B cell (primary cell): Measurements from ENCODE around the gene IL17RC. TPM values are rescaled to one million over a fixed set of nuclear protein-coding genes. Genes with fewer than 3 reads are reported as not detected.
A peak's percentile ranks its signal among the peaks of the same experiment; 100 is the strongest.

ENCODE experiments used
- ATAC-seq: fragments of 200-7000 bp; cut with Tn5 transposase; one replicate; pipeline ENCODE4 v1.10.0; 2021; ENCODE audit warnings: low read depth, mild to moderate bottlenecking, moderate number of reproducible peaks, moderate library complexity
- CTCF ChIA-PET: fragments of 350-600 bp; sonication (Branson Sonifier 250); formaldehyde crosslinking; loops from one replicate; lab custom pipeline; 2021; ENCODE audit warnings: antibody characterized with exemption, inconsistent platforms; lab: Charles Lee
- POLR2A ChIA-PET: fragments of 350-600 bp; sonication (Branson Sonifier 250); formaldehyde crosslinking; loops from one replicate; lab custom pipeline; 2021; ENCODE audit warnings: antibody characterized with exemption; lab: Charles Lee
- DNase-seq: peaks from one replicate; pipeline ENCODE4 v3.0.0; 2013
- H2AFZ ChIP-seq: 2 replicates; pipeline ENCODE4 v1.6.1; 2012; ENCODE audit warnings: mild to moderate bottlenecking, low read depth, low read length; ENCODE audit not compliant: insufficient read depth, poor library complexity, severe bottlenecking
- H3K27ac ChIP-seq, 2 donors: 1 replicate in 1 of 2; 2 replicates in 1 of 2; pipeline ENCODE4 v1.5.1; 2012 to 2013; ENCODE audit warnings: low read length in 2 of 2, mild to moderate bottlenecking in 2 of 2, moderate library complexity in 1 of 2
- H3K27me3 ChIP-seq, 4 experiments: fragments of 200-600 bp in 1 of 4; sonication (generic) in 1 of 4; replicated peaks in 1 of 4; 1 replicate in 2 of 4; 2 replicates in 2 of 4; pipeline versions ENCODE4 v1.6.1 to v1.7.0; 2013 to 2016; ENCODE audit warnings: low read length in 3 of 4, mild to moderate bottlenecking in 2 of 4, mixed read lengths in 1 of 4, moderate library complexity in 1 of 4; ENCODE audit not compliant: insufficient read depth in 4 of 4, control insufficient read depth in 3 of 4; ENCODE audit errors: control extremely low read depth in 1 of 4
- H3K36me3 ChIP-seq, 2 experiments: replicated peaks in 1 of 2; 1 replicate in 1 of 2; 2 replicates in 1 of 2; pipeline versions ENCODE4 v1.6.1 to v1.7.1; 2013; ENCODE audit warnings: low read length in 1 of 2; ENCODE audit not compliant: insufficient read depth in 2 of 2, control insufficient read depth in 1 of 2; ENCODE audit errors: control extremely low read depth in 1 of 2, extremely low read depth in 1 of 2
- H3K4me1 ChIP-seq, 2 donors: fragments of 200-600 bp in 1 of 2; sonication (generic) in 1 of 2; 1 replicate in 1 of 2; 2 replicates in 1 of 2; pipeline versions ENCODE4 v1.5.1 to v1.6.1; 2013 to 2017; ENCODE audit warnings: low read length in 2 of 2; ENCODE audit not compliant: control insufficient read depth in 2 of 2, insufficient read depth in 2 of 2
- H3K4me2 ChIP-seq: replicated peaks from 2 replicates; pipeline ENCODE3; 2012; ENCODE audit warnings: mild to moderate bottlenecking, low read depth, low read length; ENCODE audit not compliant: poor library complexity, severe bottlenecking
- H3K4me3 ChIP-seq, 5 experiments: fragments of 200-600 bp in 1 of 5; sonication (generic) in 1 of 5; 1 replicate in 3 of 5; 2 replicates in 2 of 5; pipeline versions ENCODE4 v1.5.1 to v1.7.0; 2011 to 2016; ENCODE audit warnings: low read length in 4 of 5, mild to moderate bottlenecking in 4 of 5, low read depth in 2 of 5, control low read depth in 1 of 5, moderate library complexity in 1 of 5; ENCODE audit not compliant: insufficient read depth in 1 of 5; ENCODE audit errors: control extremely low read depth in 1 of 5, extremely low read depth in 1 of 5
- H3K79me2 ChIP-seq: fragments of 200-600 bp; sonication (generic); one replicate; pipeline ENCODE4 v1.6.0; 2016; ENCODE audit warnings: low read length; ENCODE audit not compliant: control insufficient read depth, insufficient read depth
- H3K9ac ChIP-seq: fragments of 200-600 bp; sonication (generic); 2 replicates; pipeline ENCODE4 v1.6.1; 2017; ENCODE audit warnings: mild to moderate bottlenecking, low read length, moderate library complexity
- H3K9me3 ChIP-seq, 3 donors: one replicate each; pipeline versions ENCODE4 v1.6.1 to v1.7.1; 2013; ENCODE audit warnings: low read length in 2 of 3; ENCODE audit not compliant: control insufficient read depth in 2 of 3, insufficient read depth in 1 of 3; ENCODE audit errors: control extremely low read depth in 1 of 3
- H4K20me1 ChIP-seq: 2 replicates; pipeline ENCODE4 v1.6.0; 2012; ENCODE audit warnings: mild to moderate bottlenecking, low read length; ENCODE audit not compliant: insufficient read depth, control insufficient read depth, poor library complexity, severe bottlenecking
- H3K27ac Mint-ChIP-seq: one replicate; pipeline ENCODE4 v1.8.0; 2021; ENCODE audit warnings: mixed read lengths
- H3K27me3 Mint-ChIP-seq: one replicate; pipeline ENCODE4 v1.8.0; 2021; ENCODE audit warnings: mixed read lengths
- H3K4me1 Mint-ChIP-seq: one replicate; pipeline ENCODE4 v1.8.0; 2021; ENCODE audit warnings: mixed read lengths
- H3K4me3 Mint-ChIP-seq: one replicate; pipeline ENCODE4 v1.8.0; 2021; ENCODE audit warnings: mixed read lengths
- H3K9me3 Mint-ChIP-seq: one replicate; pipeline ENCODE4 v1.8.0; 2022; ENCODE audit warnings: mixed read lengths; ENCODE audit not compliant: insufficient read depth
- EZH2 ChIP-seq: IDR thresholded peaks from 2 replicates; pipeline ENCODE4 v1.6.1; 2012; ENCODE audit warnings: borderline replicate concordance, low read depth, mild to moderate bottlenecking, moderate library complexity, low read length; ENCODE audit not compliant: insufficient read depth, poor library complexity, severe bottlenecking
- WGBS: methylation state at CpG from one replicate; pipeline ENCODE4 v1.1.5; 2013; ENCODE audit warnings: missing lambda C conversion rate; ENCODE audit not compliant: insufficient coverage; 5-methylcytosine and 5-hydroxymethylcytosine counted together
- intact Hi-C: fragments of 100-400 bp; cut with micrococcal nuclease; formaldehyde crosslinking; loops from one replicate; pipeline ENCODE4 v1.10.0; 2022
- polyA plus RNA-seq: library from polyadenylated mRNA; depleted of rRNA; stranded (reverse); fragments of >200 nt; gene quantifications from 2 replicates; pipeline ENCODE4 v1.2.3, GENCODE V29; 2012
- total RNA-seq, 2 donors: library from RNA; stranded (reverse); fragments of 120-200 nt in 1 of 2; gene quantifications; 1 replicate in 1 of 2; 2 replicates in 1 of 2; pipeline versions ENCODE4 v1.2.3 to v1.2.4, GENCODE V29; 2013 to 2022
- TF ChIP-seq, protein P1 (sequence below): fragments of 200-600 bp; IDR thresholded peaks from one replicate; pipeline ENCODE4 v1.8.0; 2022; ENCODE audit warnings: antibody characterized with exemption, mild to moderate bottlenecking

IL17RC gene
- total and polyA plus RNA-seq, 2 donors (not counting 1 experiment from before 2014, with no cell fraction given), result 0.25 to 0.98 TPM

DNA sequence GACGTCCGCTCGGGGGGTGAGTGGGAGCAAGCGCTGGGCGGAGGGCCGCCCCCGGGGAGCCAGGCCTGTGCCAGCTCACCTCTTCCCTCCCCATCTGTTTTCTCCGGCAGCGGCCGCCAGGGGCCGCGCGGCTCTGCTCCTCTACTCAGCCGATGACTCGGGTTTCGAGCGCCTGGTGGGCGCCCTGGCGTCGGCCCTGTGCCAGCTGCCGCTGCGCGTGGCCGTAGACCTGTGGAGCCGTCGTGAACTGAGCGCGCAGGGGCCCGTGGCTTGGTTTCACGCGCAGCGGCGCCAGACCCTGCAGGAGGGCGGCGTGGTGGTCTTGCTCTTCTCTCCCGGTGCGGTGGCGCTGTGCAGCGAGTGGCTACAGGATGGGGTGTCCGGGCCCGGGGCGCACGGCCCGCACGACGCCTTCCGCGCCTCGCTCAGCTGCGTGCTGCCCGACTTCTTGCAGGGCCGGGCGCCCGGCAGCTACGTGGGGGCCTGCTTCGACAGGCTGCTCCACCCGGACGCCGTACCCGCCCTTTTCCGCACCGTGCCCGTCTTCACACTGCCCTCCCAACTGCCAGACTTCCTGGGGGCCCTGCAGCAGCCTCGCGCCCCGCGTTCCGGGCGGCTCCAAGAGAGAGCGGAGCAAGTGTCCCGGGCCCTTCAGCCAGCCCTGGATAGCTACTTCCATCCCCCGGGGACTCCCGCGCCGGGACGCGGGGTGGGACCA, 16.1 kb downstream of the IL17RC start:
- TF ChIP-seq EZH2, result no peak
- TF ChIP-seq, protein P1, sequence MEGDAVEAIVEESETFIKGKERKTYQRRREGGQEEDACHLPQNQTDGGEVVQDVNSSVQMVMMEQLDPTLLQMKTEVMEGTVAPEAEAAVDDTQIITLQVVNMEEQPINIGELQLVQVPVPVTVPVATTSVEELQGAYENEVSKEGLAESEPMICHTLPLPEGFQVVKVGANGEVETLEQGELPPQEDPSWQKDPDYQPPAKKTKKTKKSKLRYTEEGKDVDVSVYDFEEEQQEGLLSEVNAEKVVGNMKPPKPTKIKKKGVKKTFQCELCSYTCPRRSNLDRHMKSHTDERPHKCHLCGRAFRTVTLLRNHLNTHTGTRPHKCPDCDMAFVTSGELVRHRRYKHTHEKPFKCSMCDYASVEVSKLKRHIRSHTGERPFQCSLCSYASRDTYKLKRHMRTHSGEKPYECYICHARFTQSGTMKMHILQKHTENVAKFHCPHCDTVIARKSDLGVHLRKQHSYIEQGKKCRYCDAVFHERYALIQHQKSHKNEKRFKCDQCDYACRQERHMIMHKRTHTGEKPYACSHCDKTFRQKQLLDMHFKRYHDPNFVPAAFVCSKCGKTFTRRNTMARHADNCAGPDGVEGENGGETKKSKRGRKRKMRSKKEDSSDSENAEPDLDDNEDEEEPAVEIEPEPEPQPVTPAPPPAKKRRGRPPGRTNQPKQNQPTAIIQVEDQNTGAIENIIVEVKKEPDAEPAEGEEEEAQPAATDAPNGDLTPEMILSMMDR, result peak; percentile 85
- Mint-ChIP-seq H3K27ac (peak overlapping the region; percentile 98), H3K27me3 (no peaks in the 10 kb centered on the region), H3K4me1 (peaks cover 39% of the 10 kb centered on the region), H3K9me3 (no peaks in the 10 kb centered on the region), H3K4me3 (peak overlapping the region; percentile 94)
- Histone ChIP-seq H3K4me2 (peak overlapping the region; percentile 92), H3K4me1 (peaks cover 22 to 26% of the 10 kb centered on the region in 2 donors), H4K20me1 (no peaks in the 10 kb centered on the region), H3K27me3 (no peaks in the 10 kb centered on the region), H2AFZ (peak overlapping the region; percentile 95), H3K9me3 (no peaks in the 10 kb centered on the region), H3K79me2 (peaks cover 27% of the 10 kb centered on the region), H3K36me3 (peaks cover 0 to 22% of the 10 kb centered on the region in 2 experiments), H3K9ac (peak overlapping the region; percentile 92), H3K27ac (peak overlapping the region; percentile 82 to 94), H3K4me3 (peak overlapping the region in 4 of 5 experiments; percentile 54 to 95 (median 71))
- intact Hi-C loops, result loop anchor here (1.0 to 5.0 kb wide), 13 partner anchors 13 to 431 kb away; partner anchors contain the start of genes ARPC4, BRK1, BRPF1 and JAGN1
- peak; percentile 68 for ATAC-seq
- peak; percentile 93 for DNase-seq
- POLR2A ChIA-PET, result interaction anchor here (0.6 to 2.2 kb wide), 17 partner anchors 12 to 537 kb away, joined by 3 to 19 read pairs (median 6); partner anchors contain the start of genes ARPC4, BRPF1, EMC3 and JAGN1
- WGBS, result under 1% methylated on average over 76 of the region's 77 CpGs
- CTCF ChIA-PET, result interaction anchor here (0.6 to 6.0 kb wide), 29 partner anchors 9 to 806 kb away, joined by 3 to 47 read pairs (median 4); partner anchors contain the start of genes ARPC4, EMC3, JAGN1 and PRRT3
